Measurements from ENCODE around the gene DOC2A.
A peak's percentile ranks its signal among the peaks of the same experiment; 100 is the strongest.
"Not testable (repeated sequence)": the region's sequence is repeated elsewhere in the genome, so short reads cannot be mapped to it uniquely, and the experiment has no call there.

Gene DOC2A

DNA sequence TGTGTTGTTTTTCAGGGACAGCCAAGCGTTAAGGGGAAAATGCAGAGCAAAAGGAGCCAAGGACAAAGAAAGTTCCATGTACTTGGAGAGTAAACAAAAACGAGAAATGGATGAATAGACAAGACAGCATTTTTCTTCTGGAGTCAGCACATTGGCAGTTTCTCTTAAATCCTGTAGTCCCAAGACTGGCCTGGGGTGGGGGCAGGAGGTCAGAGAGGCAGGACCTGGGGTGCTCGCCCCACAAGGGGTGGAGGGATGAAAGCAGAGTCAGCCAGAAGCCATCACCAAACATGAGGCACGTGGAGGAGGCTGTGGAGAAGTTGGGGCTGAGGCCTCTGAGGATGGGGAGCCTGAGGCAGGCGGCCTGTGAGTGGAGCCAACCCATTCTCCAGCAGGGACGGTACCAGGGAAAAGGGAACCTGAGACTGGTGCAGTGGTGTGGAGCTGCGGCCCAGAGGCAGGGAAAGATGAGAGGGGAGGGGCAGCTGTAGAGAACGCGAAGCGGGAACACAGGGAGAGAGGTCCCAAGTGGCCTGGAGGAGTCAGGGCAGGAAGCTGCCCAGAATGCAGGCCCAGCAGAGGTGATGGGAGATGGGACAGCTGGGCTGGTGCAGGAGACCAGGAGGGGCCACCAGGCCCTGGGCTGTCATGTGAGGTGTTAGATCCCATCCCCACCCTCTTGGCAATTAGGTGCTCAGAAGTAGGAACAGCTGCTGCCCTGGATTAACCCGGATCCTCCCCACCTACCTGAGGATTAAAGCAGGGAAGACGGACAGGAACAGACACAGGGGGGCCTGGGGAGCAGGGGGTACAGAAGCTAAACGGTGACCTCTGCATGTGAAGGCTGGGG is 17.0 kb upstream of the DOC2A start:
- DNase-seq (ENCODE audit: low spot score), result no peak

DNA sequence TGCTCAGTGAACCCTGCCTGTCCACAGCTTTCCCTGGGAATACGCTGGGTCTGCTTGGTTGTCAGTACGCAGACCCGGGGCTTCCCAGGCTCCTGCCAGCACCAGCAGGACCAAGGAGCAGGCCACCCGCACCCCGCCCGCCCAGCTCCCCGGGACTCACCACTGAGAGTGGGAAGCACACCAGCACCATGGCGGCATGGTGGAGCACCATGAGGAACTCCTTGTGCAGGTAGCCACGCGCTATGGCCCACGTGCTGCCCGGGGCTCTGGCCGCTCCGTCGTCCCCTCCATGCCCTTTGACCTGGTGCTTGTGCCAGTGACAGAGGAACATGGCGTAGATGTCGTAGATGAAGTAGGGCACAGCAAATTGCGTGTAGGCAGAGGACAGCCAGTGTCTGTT is 15.6 kb upstream of the DOC2A start:
- no peak for DNase-seq (ENCODE audit: low spot score)

DNA sequence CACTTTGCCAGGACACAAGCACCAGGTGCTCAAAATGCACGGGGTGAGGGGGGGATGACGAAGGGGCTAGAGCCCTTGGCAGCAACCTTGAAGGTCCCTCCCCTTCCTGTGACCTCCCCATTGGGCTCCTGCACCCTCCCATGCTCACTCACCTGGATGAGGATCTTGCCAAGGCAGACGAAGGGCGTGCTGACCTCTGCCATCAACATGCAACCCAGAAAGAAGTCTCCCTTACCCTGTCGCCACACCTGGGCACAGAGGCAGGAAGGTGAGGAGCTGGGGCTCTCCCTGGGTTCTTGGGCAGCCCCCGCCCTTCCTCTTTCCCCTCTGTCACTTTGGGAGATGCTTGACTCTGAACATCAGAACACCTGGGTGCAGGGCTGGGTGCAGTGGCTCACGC is 14.7 kb upstream of the DOC2A start:
- DNase-seq (ENCODE audit: low spot score), result no peak

DNA sequence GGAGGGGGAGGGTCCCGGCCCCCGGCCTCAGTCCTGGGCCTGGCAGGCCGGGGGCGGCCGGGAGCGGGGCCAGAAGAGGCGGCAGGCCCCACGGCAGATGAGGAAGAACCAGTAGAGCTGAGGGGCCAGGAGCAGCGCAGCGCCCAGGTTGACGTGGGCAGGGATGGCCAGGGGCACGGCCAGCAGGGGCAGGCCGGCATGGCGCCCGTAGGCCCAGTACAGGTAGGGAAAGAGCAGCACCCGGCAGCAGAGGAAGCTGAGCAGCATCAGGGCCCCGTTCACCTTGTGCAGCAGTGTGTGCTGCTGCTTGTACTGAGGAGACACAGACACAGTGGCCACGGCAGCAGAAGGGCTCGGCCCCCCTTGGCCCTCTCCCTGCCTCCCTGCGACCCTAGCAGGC is 14.3 kb upstream of the DOC2A start:
- no peak for DNase-seq (ENCODE audit: low spot score)

DNA sequence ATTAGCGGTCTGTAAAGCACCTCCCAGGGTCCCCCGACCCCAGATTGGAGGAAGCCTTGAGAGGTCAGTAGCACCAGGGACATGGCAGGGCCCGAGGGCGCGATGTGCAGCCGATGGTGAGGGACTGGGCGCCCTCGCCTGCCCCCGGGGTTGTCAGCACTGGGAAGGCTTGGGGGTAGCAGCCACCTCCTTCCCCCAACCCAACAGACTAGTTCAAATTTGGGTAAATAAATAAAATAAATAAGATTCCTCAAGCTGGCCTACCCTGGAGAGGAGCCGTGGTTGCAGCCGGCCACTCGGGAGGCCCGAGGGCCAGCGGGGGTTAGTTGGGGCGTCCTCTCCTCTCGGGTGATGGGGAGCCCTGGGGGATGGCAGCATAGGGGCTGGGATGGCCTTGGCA is 13.6 kb upstream of the DOC2A start:
- no peak for DNase-seq (ENCODE audit: low spot score)

- no peak for DNase-seq (ENCODE audit: low spot score)
These were observed 12.8 kb upstream of the DOC2A start for GRCh38 chr16:30023586-30023985.

- no peak for DNase-seq (ENCODE audit: low spot score)
These were observed 12.1 kb upstream of the DOC2A start, which contains the start of gene C16orf92 for GRCh38 chr16:30022887-30023286. Gene C16orf92, plus strand, starts transcription at chr16:30023198. Its CDS starts 143 bp downstream, at chr16:30023341.

DNA sequence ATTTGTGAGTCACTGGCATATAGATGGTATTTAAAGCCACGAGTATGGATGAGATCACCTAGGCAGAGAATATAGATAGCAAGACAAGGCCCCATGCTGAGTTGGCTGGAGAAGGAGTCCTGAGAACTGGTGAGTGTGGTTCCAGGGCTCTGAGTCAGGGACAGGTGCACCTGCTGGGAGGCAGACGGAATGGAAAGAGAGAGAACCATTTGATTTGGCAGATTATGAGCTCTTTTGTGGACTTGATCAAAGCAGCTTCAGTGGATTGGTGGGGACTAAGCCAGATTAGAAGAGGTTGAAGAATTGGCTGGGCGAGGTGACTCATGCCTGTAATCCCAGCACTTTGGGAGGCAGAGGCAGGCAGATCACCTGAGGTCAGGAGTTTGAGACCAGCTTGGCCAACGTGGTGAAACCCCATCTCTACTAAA is 7.9 kb upstream of the DOC2A start:
- DNase-seq (ENCODE audit: low spot score), result peak; percentile 55

DNA sequence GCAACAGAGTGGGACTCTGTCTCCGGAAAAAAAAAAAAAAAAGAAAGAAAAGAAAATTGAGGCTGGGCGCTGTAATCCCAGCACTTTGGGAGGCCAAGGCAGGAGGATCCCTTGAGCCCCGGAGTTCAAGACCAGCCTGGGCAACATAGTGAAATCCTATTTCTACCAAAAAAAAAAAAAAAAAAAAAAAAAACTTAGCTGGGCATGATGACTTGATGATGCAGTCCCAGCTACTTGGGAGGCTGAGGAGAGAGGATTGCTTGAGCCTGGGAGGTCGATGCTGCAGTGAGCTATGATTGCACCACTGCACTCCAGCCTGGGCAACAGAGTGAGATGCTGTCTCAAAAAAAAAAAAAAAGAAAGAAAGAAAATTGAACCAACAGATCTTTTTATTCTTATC is 7.1 kb upstream of the DOC2A start:
- DNase-seq (ENCODE audit: low spot score), result not testable (repeated sequence)

- no peak for DNase-seq (ENCODE audit: low spot score)
These were observed 6.4 kb upstream of the DOC2A start for GRCh38 chr16:30017277-30017656.

- no peak for DNase-seq (ENCODE audit: low spot score)
These were observed 5.9 kb upstream of the DOC2A start for GRCh38 chr16:30016555-30017276.

GRCh38 chr16:30015450-30015849 is 4.6 kb upstream of the DOC2A start:
- DNase-seq (ENCODE audit: low spot score), result not testable (repeated sequence)

DNA sequence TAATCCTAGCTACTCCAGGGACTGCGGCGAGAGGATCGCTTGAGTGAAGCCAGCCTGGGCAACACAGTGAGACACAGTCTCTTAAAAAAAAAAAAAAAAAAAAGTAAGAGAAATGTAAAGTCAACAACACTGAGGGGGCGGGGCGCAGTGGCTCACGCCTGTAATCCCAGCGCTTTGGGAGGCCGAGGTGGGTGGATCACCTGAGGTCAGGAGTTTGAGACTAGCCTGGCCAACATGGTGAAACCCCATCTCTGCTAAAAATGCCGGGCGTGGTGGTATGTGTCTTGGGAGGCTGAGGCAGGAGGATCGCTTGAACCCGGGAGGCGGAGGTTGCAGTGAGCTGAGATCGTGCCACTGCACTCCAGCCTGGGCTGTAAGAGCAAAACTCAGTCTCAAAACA is 1.8 kb upstream of the DOC2A start:
- DNase-seq (ENCODE audit: low spot score), result not testable (repeated sequence)

GRCh38 chr16:30011714-30012504 is 1.1 kb upstream of the DOC2A start:
- DNase-seq (ENCODE audit: low spot score), result no peak

GRCh38 chr16:30009990-30010843 is 610 bp downstream of the DOC2A start:
- DNase-seq (ENCODE audit: low spot score), result no peak

DNA sequence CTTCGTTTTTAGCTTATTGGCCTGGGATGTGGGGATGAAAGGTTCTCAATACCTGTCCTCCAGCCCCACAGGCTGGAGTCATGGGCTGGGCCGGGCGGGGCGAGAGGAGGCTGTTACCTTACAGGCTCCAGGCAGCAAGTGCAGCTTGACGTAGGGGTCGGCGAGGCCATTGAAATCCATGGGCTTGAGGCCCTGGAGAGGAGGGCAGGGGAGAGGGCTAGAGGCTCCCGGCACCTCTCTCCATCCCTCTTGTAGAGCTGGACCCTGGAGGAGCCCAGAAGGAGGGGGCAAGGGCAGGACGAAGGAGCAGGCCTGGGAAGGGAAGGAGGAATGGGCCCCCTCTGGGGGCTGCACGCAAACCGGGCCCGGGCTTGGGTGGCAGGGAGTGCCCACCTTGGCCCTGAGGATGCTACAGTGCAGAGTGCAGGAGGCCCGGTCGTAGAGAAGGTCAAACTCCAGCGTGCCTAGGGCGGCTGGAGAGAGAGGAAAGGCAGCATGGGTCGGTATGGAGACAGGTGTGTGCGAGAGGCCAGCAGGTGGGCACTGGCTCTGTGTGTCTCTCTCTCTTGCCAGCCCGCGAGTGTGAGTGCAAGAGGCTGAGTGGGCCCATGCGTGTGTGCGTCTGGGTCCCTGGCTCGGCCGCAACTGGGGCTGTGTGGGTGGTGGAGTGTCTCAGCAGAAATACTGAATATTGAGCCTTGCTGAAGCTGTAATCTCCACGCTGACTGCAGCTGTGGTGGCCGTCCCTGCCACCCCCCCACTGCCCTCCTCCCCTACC is 1.6 kb downstream of the DOC2A start:
- DNase-seq (ENCODE audit: low spot score), result no peak

- no peak for DNase-seq (ENCODE audit: low spot score)
These were observed 3.4 kb downstream of the DOC2A start for GRCh38 chr16:30007378-30007895.

GRCh38 chr16:30006659-30007377 is 4.0 kb downstream of the DOC2A start:
- DNase-seq (ENCODE audit: low spot score), result no peak

- no peak for DNase-seq (ENCODE audit: low spot score)
These were observed 4.7 kb downstream of the DOC2A start for GRCh38 chr16:30006095-30006473.

Data from RKO (cell line).